HG02970 (cell line): ENCODE data around the gene COA8.
"Not testable (repeated sequence)": the region's sequence is repeated elsewhere in the genome, so short reads cannot be mapped to it uniquely, and the experiment has no call there.

Experiments
- ATAC-seq: cut with Tn5 transposase; IDR thresholded peaks from one replicate; pipeline ENCODE4 v1.9.1; 2021; ENCODE audit warnings: mild to moderate bottlenecking, moderate library complexity, moderate number of reproducible peaks; ENCODE audit not compliant: unreplicated experiment, low FRiP score

The COA8 gene

DNA sequence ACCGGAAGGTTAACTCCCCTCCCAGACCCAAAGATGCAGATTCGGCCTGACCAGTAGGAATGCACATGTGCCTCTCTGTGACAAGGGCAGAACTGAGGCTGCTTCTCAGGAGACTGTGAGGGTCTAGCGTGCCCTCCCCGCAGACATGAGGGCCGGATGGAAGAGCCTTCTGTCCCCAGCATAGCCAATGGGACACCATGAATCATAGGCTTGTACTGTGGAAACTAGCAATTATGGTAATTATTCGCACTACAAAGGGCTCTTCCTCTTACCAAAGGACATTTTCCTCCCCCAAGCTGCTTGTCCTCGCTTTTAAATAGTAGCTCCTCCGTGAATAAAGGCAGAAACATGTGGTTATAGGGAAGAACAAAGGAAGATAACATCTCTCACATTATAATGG is 6.2 kb downstream of the COA8 start:
- no peak for ATAC-seq

DNA sequence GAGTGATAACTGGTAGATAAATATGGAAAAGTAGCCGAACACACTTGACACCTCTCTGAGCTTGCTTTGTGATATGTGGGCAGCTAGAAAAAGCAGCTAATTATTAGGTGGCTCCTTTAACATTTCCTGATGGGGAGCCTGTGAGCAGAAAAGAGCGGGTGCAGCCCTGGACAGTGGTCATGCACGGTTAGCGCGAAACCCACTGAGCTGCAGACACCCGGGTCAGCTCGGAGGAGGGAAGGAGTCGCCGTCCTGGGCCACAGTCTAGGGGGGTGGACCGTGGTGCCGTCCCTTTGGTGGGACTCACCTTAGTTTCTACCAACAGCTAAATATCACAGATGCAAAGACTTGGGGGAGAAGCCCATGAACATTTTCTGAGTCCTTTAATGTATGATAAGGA is 6.6 kb downstream of the COA8 start:
- no peak for ATAC-seq

DNA sequence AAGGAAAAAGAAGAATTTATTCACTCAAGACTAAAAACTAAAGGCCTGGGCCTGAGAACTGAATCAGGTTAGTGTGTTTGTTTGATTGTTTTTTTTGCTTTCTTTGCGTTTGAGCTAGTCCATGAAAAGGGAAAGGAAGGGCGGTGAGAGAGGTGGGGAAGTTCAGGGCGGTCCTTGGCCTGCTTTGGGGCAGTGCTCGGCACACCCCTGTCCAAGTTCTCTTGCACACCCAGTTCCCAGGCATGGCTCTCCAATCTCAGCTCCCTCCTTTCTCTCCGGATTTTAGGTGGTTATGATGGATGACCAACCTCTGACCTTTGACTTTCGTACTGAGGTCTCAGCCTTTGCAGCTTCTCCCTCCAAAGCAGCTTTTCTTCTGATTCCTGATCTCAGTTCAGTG is 11.3 kb downstream of the COA8 start:
- ATAC-seq = no peak

DNA sequence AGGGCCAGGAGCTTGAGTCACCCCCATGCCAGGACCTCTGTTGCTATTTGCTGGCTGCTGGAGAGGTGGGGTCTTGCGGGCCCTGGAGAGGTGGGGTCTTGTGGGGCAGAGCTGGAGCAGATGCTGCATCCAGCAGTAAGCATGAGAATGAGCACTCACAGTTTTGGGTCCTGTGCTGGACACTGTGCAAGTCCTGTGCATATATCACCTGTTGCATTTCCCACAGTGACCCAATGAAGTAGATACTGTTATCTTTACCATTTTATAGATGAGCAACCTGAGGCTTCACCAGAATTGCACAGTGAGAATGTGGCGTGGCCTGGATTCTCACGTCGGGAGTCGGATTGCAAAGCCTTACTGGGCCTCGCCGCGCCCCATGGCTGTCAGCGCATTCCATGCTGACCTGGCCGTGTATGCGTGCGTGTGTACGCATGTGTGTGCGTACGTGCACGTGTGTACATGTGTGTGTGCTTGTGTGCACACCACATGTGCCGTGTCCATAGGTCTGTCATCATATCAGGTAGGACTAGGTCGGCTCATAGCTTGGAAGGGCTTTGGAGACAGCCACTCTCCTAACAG is 12.0 kb downstream of the COA8 start:
- no peak for ATAC-seq

DNA sequence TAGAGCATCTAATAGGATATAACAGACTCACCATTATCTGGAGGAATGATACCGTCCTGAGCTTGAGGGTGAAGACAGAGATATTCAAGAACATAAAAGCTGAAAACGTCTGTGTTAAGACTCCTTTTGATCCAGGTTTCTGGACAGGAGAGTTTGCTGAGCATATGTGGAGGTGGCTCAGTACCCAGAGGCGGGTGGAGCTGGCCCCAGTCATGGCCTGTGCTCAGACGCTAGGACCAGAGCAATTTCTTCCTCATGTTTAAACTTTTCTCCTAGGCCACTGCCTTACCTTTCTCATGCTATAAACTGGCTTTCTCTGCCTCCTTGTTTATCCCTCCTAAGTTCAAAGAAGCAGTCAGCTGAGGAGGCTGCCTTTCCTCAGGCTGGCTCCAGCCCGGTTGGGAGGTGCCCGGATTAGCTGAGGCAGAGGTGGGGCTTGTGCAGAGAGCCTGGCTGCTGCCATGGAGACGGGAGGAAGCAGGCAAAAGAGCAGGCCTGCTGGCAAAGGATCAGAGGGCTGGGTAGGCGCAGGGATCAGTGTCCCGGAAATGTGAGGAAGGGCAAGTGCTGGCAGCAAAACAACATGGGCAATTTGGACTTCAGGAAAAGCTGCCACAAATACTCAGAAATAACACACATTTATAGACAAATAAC is 13.7 kb downstream of the COA8 start:
- ATAC-seq = no peak

DNA sequence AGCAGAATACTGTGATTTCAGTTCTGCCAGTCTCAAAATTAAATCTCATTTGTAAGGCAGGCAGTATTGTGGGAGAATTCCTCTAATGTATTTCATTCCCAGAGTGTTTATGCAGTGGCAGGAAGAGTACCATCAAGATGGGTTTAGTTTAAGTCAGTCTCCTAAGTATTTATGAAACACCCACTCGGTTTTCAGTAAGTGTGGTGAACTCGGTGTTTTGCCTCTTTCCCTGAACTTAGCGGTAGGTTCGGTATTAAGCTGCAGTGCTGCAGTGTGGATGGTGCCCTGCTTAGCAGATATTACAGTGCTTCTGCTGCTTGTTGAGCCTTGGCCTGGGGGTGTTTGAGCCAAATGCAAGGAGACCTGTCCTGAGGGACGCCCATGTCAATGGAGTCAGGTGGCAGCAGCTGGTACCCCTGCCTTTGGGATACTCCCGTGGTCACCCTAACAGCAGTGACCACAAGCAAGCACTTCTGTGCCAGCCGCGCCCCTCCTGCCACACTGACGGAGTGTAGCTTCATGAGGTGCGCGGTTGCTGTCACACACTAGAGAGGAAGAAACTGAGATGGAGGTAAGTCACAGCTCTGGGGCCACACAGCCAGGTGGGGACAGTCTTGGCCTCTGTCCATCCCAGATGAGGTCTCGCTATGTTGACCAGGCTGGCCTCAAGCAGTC is 15.8 kb downstream of the COA8 start:
- no peak for ATAC-seq

DNA sequence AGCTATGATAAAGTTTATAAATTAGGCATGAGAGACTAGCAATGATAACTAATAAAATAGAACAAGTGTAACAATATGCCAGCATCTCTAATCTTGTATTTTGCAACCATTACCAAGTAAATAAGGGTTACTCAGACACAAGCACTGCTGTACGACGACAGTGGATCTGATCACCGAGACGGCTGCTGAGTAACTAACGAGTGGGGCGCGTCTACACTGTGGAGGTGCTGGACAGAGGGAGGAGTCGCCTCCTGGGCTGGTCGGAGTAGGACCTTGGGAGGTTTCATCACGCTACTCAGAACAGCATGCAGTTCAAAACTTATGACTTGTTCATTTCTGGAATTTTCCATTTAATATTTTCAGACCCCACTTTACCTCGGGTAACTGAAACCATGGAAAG is 18.4 kb downstream of the COA8 start:
- ATAC-seq = no peak

DNA sequence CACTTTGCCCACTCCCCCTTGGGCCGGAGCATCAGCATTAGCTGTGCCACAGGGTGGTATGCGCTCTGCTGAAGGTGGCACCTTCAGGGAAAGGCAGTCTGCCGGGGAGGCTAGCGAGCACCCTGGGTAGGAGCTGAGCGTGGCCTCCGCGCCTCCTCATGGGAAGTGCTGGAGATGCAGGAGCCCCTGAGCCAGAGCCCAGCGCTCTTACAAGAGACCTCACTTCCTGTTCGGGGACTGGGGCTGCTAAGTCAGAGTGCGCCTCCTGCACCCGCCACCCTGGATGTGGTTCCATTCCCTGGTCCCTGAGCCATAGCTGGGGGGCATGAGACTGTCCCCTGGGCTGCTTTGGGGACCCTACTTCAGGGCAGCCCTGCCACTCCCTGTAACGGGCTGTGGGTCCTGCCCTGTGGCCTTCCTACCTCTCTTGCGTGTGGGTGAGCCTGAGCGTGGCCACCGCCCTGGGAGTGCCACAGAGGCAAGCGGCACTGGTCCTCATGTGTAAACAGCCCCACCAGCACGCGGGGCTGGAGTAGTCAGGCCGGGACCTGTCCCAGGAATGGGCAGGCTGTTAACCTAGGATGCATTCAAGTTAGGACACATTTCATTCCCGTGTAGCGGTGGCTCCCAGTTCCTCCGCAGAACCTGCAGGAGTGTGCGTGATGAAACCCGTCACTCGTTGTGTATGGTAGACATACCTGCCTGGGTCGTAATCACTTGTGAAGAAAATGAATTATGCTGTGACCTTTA is 19.4 kb downstream of the COA8 start:
- no peak for ATAC-seq

DNA sequence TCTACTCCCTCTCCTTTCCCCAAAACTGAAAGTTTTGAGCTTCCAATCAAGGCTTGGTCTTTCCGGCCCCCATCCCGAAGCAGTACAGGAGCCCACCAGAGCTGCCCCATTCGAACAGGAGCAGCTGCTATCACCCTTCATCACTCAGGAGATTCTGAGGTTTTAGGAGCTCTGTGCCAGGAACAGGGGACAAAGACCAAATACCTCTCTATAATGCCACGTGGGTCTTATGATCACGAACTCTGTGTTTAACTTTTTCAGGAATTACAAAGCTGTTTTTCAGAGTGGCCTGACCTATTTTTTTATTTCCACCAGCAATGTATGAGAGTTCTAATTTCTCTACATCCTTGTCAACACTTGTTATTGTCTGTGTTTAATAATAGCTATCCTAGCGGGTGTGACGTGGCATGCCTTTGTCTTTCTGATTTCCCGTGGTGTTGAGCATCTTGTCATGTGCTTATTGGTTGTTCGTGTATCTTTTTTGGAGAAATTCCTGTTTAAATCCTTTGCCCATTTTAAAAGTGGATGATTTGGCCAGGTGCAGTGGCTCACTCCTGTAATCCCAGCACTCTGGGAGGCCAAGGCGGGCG is 21.7 kb downstream of the COA8 start:
- ATAC-seq = no peak

DNA sequence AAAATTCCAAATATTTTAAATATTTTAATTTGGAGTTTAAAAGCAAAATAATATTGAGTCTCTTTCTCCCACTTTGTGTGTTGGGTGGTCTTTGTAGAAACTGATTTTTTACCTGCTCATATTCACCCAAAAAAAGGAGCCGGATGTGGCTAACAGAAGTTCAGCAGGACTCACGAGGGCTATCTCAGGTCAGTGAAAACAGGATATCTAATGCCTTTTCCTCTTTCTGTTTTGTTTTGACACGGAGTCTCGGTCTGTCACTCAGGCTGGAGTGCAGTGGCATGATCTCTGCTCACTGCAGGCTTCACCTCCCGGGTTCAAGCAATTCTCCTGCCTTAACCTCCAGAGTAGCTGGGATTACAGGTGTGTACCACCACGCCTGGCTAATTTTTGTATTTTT is 30.8 kb downstream of the COA8 start:
- peak; percentile 72 for ATAC-seq

DNA sequence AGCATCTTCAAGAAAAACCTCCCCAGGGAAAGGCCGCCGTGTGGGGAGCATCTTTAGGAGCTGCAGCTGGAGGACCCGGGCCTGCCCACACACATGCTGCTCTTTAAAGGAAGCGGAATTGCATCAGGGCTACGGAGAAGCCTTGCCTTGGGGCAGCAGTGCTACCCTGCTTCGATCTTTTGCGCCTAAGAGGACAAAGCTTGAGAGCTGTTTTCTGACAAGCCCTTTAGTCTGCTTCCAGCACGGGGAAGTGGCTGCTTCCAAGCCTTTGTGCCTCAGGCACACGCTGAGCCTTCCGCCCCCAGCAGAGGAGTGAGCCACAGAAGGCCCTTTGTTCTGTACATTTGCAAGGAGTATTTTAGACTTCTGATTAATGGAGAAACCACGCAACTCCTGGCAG is 31.5 kb downstream of the COA8 start:
- no peak for ATAC-seq

DNA sequence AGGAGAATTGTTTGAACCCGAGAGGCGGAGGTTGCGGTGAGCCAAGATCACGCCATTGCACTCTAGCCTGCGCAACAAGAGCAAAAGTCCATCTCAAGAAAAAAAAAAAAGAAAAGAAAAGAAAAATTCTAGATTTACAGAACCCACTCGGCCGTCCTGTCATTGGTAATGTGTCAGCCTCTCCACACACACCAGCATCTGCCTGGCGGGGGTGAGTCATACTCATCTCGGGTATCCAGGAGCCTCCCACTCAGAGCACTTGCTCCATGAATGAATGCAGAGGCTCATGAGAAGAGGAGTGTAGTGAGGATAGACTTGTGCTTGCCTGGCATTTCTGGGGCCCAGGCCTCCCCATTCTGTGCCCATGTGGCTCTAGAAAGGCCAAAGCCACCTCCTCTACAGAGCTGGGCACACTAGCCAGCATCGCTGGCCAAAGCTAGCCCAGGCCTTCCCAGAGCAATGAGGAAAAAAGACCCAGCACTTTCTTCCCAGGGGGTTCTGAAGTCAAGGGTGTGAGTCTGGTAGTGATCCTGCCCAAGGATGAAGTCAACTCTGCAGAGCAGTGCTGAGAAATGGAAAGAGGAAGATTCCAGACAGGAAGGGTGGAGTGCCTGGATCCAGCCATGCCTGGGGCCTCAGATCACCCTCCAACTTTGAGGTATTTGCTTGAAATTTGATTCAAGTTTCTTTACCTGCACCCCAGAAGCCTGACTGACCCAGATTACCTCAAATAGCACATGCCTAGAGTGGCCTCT is 35.0 kb downstream of the COA8 start:
- no peak for ATAC-seq

DNA sequence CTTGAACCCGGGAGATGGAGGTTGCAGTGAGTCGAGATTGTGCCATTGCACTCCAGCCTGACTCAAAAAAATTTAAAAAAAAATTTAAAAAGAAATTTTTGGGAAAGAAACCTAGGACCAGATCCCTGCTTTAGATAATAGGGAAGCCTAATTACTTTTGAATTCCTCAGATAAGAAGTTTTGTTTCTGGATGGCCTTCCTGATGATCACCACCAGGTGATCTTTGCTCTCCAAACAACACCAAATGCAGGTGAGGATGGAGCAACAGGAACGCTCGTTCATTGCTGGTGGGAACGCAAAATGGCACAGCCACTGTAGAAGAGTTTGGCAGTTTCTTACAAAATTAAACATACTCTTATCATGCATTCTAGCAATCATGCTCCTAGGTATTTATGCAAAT is 37.7 kb downstream of the COA8 start:
- no peak for ATAC-seq

DNA sequence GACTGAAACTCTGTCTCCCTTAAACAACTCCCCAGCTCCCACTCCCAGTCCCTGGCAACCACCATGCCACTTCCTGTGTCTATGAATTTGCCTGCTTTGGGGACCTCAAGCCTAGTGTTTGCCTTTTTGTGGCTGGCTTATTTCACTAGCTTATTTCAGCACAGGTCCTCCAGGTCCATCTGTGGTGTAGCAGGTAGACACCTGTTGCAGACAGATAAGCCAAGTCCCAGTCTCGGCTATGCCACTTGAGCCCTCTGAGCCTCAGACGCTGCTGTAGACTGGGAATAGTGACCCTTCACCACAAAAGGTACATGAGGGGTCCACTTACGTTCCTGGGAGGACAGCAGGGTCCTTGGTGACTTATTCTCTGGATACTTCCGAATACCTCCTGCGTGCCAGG is 41.9 kb downstream of the COA8 start:
- ATAC-seq = no peak

DNA sequence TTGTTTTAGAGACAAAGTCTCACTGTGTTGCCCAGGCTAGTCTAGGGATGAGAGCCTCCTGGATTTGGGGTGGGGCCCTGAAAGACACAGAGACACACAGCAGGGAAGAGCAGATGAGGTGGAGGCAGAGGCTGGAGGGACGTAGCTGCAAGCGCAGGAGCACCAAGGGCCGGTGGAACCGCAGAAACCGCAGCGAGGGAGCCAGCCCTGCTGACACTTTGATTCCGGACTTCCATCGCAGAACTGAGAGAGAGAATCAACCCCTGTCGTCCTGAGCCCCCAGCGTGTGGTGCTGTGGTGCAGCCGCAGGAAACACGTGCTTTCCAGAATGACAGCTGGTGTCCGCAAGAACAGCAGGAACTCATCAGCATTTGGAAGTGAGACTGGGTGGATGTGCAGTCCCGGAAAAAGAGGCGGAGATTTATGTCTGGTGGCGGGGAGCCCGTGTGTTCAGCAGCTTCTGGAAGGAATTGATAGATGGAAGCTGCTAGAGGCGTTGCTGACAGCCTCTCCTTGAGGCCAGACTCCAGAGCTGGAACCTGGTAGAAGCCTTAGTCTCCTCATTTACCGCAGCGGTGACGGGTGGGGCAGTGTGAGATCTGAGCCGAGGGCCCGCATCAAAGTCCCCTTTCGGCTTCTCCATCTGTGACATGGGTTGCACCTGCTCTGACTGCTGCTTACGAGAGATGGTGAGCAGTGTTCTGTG is 44.4 kb downstream of the COA8 start:
- peak; percentile 46 for ATAC-seq

DNA sequence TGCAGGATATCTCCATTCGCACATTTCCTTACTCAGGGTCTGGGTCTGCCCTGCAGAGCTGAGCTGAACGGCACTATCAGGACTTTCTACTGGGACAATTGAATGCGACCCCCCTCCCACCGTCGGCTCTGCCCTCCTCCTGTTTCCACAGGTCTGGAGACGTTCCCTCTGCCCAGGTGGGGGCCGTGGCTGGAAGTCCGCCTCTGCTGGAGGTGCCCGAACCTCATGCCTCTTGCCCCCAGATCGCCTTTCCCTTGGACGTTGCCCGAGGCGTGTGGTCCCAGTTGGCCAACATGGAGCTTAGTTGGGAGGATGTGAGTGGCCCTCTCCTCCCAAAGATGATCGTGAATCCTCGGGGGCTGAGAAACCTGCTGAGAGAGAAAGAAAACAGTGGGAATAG is 45.1 kb downstream of the COA8 start:
- no peak for ATAC-seq

DNA sequence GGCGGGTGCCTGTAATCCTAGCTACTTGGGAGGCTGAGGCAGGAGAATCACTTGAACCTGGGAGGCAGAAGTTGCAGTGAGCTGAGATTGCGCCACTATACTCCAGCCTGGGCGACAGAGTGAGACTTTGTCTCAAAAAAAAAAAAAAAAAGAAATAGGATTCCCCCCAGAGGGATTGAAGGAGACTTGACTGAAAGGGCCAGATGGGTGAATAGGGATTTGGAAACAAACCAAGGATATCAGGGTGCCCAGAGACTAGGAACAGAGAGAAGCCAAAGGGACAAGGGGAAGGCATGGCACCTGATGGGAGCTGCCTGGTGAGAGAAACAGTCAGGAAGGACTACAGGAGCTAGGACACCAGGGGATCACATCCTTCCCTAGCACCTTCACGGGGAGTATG is 46.3 kb downstream of the COA8 start:
- not testable (repeated sequence) for ATAC-seq

DNA sequence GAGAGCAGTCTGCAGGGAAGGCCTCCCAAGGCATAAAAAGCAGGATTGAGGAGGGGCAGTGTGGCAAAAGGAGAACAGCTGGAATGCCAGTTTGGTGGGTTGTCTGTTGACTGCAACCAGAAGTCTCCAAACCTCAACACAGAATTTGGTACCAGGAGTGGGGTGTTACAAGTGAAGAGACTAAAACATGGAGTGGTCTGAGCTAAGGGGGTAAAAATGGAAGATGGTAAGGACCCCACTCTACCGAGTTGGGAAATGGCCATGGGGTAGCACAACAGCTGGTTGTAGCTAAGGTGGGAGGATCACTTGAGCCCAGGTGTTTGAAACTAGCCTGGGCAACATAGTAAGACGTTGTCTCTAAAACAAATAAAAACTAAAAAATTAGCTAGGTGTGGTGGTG is 48.5 kb downstream of the COA8 start:
- no peak for ATAC-seq

DNA sequence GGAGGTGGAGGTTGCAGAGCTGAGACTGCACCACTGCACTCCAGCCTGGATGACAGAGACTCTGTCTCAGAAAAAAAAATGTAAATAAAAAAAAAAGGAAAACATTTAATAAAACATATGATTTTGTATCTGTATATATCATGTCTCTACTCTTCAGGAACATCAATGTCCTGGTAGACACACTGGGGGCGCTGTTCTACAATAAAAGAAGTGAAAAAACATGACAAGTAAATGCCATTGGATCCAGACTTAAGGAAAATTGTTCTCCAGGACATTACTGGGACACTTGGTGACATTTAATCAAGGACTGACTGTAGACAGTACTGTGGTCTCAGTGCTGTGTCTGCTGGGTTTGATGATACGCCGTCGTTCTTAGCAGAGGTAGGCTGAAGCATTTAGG is 50.8 kb downstream of the COA8 start:
- ATAC-seq = no peak
